Esophagus squamous epithelium (tissue), 4 donors: ENCODE results near the gene ADK.

Experiments
- POLR2A ChIP-seq, 4 donors: fragments of 450-650 bp; IDR thresholded peaks; one replicate each; pipeline ENCODE4 v1.6.1; 2017; ENCODE audit warnings: antibody characterized with exemption in 4 of 4, mild to moderate bottlenecking in 4 of 4, moderate library complexity in 3 of 4
- TF ChIP-seq, protein P1 (sequence below), 6 experiments: fragments of 450-650 bp in 4 of 6; fragments of 200-600 bp in 2 of 6; sonication (generic) in 2 of 6; IDR thresholded peaks; one replicate each; pipeline ENCODE4 v1.5.1; 2016 to 2019; ENCODE audit warnings: antibody characterized with exemption in 6 of 6, mild to moderate bottlenecking in 4 of 6, moderate library complexity in 4 of 6

- TF ChIP-seq, protein P1, sequence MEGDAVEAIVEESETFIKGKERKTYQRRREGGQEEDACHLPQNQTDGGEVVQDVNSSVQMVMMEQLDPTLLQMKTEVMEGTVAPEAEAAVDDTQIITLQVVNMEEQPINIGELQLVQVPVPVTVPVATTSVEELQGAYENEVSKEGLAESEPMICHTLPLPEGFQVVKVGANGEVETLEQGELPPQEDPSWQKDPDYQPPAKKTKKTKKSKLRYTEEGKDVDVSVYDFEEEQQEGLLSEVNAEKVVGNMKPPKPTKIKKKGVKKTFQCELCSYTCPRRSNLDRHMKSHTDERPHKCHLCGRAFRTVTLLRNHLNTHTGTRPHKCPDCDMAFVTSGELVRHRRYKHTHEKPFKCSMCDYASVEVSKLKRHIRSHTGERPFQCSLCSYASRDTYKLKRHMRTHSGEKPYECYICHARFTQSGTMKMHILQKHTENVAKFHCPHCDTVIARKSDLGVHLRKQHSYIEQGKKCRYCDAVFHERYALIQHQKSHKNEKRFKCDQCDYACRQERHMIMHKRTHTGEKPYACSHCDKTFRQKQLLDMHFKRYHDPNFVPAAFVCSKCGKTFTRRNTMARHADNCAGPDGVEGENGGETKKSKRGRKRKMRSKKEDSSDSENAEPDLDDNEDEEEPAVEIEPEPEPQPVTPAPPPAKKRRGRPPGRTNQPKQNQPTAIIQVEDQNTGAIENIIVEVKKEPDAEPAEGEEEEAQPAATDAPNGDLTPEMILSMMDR (IDR thresholded peaks at IDR 0.05) = no peak
- no peak for TF ChIP-seq POLR2A (IDR thresholded peaks at IDR 0.05)
These were observed 141.9 kb downstream of the ADK start for GRCh38 chr10:74292871-74293427.
